Femur (tissue), 1 donor: ENCODE results near the gene ZNF697.
"Not testable (repeated sequence)": the region's sequence is repeated elsewhere in the genome, so short reads cannot be mapped to it uniquely, and the experiment has no call there.

Source experiments
- DNase-seq: peaks from one replicate; pipeline ENCODE4 v3.0.0-alpha.2; 2017

Gene ZNF697

DNA sequence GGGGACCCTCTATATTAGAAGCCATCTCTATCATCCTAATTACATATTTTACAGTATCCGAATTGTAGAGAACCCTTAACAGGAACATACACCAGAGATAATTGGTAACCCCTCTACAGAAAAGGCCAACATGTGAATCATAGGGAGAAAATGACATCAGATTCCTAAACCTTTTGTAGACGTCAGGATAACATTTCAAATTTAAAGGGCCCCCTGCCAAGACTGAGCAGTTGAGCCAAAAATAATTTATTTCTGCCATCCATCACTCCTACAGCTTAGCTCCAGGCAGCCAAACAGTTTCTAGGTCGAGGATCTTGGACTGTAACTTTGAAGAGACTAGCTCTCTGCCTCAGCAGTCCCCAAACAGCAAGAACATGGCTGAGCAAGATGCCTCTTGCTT is 21.2 kb downstream of the ZNF697 start:
- DNase-seq: peak; percentile 34

DNA sequence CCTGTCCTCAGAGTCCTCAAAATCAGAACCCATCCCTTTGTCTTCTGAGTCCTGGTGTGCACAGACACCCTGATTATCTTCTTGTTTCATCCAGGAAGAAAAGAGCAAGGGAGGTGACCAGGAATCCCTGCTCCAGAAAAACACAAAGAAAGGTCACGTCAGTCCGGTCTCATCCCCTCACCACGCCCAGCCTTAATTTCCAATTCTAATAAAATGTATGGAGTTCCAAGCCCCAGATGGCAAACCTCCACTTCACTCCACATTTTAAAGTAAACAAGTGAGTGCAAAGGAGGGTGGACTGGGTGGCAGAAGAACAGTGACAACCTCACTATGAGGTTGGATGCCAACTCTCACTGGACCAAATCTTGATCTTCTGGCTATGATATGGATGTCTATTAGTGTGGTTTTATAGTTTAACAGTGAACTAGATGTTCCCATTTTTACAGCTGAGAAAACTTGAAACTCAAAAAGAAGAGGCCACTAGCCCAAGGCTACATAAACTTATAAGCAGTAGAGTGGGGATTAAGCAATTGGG is 22.0 kb downstream of the ZNF697 start:
- no peak for DNase-seq

DNA sequence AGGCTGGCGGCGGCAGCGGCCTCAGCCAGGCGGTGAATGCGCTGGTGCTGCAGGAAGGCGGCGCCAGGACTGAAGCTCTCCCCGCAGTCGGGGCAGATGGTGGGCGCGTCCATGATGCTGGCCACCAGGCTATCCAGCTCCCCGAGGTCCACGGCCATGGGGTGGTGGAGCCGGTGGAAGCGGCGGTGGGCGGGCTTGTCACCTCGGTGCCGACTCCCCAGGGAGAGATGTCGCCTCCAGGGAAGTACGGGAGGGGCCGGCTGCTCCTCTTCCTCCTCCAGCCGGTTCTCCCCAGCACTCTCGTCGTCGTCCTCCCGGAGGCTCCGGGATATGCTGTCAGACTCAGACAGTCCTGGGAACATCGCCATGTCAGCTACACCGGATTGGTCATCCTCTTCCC is 24.4 kb downstream of the ZNF697 start:
- DNase-seq: no peak

DNA sequence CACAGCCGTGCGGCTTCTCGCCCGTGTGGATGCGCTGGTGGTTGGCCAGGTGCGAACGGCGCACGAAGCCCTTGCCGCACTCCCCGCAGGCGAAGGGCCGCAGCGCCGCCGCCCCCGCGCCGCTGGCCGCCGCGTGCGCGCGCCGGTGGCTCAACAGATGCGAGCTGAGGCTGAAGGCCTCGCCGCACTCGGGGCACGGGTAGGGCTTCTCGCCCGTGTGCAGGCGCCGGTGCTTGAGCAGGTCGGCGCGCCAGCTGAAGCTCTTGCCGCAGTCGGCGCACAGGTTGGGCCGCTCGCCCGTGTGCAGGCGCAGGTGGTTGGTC is 24.9 kb downstream of the ZNF697 start:
- no peak for DNase-seq

DNA sequence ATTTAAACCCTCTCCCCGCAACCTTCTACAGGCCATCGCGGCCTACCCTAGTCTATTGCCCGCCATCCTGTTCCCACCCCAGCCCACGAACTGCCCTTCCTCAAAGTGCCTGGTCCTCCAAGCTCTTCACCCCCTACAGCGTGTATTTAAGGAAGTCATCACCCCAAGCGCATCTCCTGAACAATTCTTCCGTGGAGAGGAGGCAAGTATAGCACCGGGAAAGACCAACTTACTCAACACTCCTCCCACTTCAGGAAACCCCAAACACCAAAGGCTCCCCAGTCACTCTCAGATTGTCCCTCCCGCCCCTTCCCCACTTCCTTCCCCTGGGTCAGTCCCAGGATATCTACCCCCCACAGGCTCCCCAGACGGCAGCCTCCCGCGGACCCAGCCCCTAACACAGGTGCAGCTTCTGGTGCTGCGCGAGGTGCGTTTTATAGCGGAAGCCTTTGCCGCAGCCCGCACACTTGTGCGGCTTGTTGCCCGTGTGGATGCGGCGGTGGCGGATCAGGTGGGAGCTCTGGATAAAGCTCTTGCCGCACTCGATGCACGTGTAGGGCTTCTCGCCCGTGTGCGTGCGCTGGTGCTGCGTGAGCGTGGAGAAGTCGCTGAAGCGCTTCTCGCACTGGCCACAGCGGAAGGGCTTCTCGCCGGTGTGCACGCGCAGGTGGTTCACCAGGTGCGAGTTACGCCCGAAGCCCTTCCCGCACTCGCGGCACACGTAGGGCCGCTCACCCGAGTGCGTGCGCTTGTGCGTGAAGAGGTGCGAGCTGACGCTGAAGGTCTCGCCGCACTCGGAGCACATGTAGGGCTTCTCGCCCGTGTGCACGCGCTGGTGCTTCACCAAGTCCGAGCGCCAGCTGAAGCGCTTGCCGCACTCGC is 25.5 kb downstream of the ZNF697 start:
- no peak for DNase-seq

DNA sequence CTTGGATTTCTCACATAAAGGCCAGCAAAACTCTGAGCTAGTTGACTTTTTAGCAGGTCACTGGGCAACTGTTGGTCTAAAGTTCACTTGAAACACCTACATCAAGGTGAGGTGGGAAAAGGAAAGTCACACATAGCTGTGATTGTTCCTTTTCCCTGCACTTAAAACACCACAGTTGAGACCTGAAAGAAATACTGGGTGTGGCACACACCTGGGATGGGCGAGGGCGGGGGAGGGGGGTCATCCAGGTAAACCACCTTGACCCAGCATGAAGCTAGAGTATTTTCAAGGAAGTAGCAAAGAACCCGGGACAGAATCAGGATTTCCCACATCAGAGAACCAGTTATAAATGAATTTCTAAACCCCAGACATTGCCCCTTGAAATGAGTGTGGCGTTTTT is 26.4 kb downstream of the ZNF697 start:
- no peak for DNase-seq

DNA sequence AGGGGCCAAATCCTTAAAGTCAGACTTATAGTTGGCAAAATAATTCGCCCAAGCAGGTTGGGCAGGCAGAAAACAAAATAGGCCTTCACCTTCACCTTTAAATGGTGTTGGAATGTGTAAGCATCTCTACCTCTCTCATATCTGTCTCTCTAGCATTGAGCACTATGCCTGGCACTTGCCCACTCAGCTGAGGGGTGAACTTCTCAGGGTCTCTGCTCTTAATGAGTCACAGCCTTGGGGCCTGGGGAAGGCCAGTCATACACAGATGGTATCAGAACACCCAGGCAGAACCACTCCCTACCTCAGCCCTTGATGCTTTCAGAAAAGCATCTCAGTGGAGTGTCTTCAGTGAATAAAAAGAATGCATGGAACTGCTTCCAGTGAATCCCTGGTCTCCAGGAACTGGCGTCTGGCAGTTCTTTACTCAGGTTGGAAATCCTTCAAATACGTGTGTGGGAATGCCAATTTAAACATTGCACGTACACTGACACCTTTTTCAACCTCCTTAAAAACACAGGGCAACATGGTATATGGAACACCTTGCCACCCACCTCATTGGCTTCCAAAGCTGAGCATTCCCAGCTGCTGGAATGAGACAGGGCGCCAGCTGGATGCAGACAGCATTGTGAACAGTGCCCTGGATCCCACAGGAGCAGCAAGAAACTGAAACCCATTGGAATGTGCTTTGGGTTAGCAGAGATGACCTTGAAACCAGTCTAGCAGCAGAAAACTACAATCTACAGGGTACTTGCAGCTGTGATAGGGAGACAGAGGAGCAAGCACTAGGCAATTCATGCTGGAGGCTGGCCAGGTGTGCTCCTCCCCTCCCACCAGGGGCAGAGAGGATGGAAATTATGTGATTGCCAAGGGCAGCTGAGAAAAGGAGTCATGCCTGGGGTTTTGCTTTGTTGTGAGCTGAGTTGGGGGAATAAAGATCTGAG is 30.0 kb downstream of the ZNF697 start:
- DNase-seq: peak; percentile 53

DNA sequence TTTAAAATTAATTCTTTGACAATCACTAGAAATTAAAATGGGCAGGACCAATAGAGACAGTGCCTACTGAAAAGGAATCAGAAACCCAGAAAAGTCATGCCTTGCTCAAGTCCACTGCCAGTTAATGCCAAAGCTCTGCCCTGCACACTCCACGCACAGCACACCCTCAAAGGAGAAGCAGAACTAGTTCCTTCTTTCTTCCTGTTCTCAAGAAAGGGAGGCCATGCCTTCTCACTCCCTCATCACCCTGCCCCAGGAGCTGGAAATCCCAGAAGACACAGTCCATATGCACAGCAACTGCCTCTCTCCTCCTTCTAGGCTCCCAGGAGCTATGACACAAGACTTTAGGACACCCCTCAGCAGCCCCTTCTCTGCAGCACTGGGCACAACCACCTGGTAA is 31.3 kb downstream of the ZNF697 start:
- not testable (repeated sequence) for DNase-seq

DNA sequence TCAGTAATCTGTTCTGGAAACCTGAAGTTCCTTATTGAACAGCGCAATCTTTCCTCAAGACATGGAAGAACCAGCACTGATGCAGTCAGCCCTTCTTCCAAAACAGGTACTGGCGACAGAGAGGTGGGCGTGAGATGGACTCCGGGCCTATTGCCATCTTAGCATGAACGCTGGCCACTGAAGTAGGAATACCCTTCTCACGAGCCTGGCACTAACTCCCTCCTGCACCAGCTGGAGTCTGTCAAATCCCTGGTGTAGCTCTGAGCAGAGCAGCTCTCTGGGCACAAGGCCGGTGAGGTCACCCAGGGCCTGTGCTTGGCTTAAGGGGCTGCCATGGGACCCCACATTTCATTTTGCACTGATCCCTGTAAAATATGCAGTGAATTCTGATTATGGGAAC is 33.0 kb downstream of the ZNF697 start:
- not testable (repeated sequence) for DNase-seq

DNA sequence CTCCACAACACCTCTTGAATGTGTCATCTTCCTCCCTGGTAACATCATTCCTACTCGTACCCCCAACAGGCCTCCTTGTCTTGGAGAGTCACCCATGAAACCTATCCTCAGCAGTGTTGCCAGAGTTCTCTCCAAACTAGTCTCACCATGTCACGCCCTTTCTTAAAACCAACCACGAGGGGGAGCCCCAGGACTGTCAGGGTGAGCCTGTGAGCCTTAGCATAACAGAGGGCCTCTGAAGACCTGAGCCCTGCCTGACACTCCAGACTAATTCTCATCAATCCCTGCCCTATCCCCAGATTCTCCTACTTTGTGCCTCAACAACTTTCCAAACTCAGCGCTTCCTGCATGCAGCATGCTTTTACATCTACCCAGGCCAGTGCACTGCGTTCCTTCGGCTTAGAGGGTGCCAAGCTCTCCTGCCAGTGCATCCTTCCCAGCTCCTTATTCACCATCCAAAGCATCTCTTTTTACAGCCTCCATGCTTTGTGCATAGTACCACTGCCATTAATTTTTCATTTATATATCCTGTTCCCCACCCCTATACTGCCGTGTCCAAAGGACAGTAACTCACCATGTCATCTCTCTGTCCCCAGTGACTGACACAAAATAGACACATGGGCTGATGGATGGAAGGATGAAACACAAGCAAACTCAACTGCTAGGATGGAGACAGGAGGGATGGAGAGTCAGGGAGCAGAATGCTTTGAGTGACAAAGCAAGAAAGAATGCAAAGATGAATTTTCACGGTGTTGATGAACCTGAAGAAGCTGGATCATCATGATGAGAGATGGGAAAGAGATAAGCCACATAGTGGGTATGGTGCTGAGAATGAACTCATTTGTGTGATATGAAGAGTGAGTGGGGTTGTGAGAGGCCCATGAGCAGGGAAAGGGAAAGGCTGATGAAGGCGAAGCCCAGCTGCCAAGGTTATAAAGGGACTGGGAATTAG is 34.0 kb downstream of the ZNF697 start:
- peak; percentile 89 for DNase-seq

DNA sequence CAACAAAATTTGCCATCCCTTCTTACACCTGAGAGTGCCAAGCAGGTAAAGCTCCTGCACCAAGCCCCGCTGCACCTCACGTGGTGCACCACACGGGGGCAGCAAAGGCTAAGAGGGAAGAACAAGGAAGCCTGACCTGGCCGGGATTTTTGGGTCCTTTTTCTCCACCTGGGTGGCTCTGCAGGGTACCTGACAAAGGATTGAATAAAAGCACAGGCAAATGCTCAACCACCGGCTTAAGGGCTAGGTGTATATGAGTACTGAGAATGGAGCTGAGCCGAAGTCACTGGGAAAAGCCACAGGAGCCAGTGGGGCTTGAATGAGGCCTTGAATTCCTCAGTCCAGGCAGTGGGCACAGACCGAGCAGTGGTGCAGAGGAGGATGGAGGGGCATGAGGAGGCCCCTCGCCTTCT is 36.4 kb downstream of the ZNF697 start:
- peak; percentile 57 for DNase-seq

DNA sequence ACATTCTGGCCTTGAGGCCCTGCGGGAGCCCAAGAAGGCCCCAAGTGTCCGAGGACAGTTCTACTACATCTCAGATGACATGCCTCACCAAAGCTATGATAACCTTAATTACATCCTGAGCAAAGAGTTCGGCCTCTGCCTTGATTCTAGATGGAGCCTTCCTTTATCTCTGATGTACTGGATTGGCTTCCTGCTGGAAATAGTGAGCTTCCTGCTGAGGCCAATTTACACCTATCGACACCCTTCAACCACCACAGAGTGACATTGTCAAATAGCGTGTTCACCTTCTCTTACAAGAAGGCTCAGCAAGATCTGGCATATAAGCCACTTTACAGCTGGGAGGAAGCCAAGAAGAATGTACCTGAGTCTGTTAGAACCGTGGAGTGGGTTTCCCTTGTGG is 39.2 kb downstream of the ZNF697 start:
- DNase-seq: not testable (repeated sequence)

DNA sequence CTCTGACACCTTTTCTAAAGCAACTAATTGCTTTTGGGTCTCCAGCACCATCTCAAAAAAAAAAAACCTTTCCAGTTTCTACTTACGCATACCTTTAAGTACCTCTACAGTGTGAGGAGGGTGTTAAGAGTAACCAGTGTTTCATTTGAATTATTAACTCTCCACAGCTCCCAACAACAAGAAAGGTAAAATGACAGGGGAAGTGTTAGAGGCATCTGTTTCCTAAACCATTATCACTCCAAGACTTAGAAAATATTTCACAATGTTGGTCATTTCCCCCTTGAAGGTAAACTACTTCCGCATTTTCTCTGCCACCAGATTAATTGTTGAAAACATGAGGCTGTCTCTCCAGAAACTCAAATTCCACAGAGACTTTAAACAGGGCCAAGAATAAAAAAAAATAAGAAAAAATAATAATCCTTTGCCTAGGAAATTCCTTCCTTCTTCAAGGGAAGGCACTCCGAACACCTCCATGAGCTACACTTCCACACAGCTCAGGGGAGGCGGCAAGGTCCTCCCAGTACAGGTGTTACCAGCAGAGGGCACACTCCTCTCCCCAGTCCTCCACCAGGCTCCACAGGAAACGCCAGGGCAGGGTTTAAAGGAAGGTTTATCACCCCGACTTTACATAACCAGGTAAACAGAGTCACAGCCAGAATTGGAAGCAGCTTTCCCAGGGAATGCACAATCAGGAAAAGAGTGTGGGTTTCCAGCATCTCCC is 40.8 kb downstream of the ZNF697 start:
- DNase-seq: not testable (repeated sequence)

DNA sequence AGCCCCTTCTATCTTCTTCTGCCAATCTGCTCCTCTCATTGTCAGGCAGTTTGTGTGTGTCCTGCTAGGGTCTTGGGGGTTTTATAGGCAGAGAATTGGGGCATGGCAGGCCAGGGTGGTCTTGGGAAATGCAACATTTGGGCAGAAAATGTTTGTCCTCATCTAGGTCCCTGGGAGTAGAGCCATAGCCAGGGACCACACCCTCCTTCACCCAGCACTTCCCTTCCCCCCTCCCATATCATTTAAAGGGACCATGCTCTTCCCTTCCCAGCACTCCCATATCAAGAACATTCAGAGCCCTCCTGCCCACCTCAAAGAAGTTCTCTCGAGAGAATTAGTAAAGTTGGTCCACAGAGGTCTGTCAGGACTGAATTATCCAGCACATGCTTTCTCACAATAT is 41.7 kb downstream of the ZNF697 start:
- DNase-seq: no peak

DNA sequence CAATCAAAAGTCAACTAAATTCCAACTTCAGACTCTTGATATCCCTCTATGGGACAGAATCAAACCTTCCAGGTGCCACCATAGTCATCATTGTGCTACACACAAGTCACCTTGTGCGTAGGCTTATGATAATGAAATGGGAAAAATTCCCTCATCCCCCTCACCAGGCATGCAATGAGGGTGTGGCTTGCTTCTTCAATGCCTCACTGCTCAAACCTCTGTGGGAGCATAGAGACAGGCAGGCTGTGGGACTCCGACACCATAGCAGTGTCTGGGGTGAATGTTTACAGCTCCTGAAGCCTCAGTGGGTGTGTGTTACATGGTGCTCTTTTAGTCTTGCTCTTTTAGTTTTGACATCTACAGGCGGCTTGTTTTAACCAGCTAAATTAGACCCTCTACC is 42.4 kb downstream of the ZNF697 start:
- no peak for DNase-seq

DNA sequence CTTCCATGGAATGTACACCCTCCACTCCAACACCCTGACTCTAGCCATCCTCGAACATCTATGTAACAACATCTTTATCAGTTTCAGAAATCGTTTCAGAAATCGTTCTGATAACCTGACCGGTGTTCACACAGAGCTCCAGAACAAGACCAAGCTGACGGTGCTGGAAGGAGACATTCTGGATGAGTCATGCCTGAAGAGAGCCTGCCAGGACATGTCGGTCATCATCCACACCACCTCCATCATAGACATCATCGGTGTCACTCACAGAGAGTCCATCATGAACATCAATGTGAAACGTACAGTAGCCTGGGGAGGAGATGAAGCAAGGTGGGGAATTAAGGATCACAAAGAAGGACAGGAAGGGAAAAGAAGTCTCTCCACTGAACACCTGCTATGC is 43.0 kb downstream of the ZNF697 start:
- DNase-seq: not testable (repeated sequence)

DNA sequence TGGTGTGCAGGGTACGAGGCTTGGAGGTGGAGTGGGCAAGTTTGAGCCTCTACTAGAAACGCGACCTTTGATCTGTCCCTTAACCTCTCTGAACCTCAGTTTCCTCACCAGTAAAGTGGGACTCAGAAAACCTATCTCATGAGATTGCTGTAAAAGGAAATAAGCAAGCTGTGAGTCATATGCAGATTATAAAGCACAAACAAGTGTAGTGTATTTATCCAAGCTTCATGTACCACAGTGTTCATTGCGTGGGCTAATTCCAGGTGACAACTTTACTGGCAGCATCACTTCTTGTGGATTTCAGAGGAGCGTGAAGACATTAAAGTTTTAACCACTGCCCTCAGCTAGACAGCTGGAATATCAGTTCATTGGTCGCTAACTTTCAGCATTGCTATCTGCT is 44.4 kb downstream of the ZNF697 start:
- no peak for DNase-seq

DNA sequence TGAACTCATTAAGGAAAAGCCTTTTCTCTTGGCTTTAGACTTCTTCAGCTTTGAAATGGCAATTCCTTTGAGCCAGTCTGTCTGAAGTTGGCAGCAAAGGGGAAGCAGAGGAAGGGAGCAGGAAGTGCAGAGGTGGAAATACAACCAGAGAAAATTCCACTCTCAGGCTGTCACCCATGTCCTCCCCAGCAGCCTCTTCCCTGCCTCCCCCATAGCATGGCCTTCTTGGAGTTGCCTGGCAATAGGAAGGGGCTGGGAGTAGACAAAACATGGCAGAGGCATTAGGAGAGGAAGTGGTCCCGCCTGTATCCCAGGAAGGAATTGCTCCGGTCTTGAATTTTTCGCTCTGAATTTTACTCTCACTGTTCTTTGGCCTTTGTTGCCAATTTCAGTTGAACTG is 44.8 kb downstream of the ZNF697 start:
- not testable (repeated sequence) for DNase-seq

DNA sequence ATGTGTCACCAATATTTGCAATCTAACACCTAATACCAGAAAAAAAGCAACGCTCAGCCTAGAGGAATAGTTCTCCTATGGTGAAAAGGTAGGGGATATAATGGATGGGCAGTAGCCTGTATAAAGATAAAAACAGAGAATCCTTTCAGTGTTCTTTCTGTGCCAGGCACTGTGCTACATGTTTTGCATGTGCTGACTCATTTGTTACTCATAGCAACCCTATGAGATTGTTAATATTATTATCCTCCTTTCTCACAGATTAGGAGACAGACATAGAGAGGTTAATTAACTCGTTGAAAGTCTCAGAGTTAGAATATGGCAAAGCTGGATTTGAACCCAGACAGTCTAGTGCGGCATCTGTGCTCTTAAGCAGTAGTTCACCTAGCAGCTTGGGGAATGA is 45.3 kb downstream of the ZNF697 start:
- DNase-seq: not testable (repeated sequence)

DNA sequence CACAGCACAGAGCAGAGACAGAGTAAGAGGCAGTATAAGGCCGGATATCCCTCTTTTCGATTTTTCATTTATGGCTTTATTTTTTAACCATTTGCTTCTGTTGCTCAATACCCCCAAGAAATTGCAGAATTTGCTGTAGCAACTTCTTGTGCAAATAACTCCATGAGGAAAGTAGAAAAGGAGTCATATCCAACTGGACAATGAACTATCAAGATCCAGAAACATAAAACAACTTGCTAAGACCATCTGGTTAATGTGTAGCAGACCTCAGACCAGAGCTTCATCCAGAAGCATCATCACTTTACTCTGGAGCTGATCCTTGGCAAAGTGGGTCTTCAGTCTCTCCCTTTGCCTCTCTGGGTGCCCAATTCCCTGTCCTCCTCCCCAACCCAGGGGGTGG is 45.9 kb downstream of the ZNF697 start:
- no peak for DNase-seq

DNA sequence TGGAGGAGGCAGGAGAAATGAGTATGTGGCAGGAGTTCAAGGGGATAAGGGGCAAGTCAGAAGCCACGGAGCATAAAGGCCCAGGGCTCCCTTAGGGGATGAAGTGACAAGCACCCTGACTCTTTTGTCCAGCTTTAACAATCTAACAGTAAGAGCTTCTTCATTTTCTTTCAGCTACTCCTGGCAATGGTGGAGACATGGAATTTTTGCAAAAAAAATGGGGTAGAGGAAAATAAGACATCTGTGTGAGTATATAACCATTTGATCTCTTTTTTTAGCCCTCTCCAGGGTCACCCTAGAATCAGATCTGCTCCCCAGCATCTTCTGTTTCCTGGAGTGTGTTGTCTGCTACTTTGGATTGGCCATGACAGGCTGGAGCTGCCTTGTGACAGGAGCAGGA is 47.1 kb downstream of the ZNF697 start:
- DNase-seq: no peak

DNA sequence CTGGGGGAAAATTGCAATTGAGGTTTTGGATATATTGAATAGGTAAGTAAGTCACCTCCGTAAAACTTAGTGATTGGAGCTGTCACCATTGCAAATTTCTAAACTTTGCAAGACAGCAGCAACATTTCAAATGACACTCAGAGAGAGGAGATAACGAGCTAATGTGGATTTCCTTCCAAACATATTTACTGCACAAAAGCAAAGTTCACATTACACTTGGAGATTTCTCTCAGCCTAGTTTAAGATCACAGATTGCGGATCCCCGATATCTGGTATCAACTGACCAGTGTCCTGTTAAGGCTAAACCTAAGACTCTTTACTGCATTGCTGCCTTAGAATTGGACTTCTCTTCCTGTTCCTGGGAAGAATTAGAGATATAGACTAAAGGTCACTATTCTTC is 47.5 kb downstream of the ZNF697 start:
- DNase-seq: no peak
